Astrocyte (in vitro differentiated cells and primary cell): Measurements from ENCODE around the gene ME3. TPM values are rescaled to one million over a fixed set of nuclear protein-coding genes. Genes with fewer than 3 reads are reported as not detected.

Experiments
- DNase-seq: peaks from one replicate; pipeline ENCODE4 v3.0.0-alpha.2; 2010; ENCODE audit warnings: low read depth
- FAIRE-seq: peaks from 2 replicates; lab custom pipeline; 2011; peaks lifted over from hg19 to GRCh38; lab: Jason Lieb, UNC
- H2AFZ ChIP-seq: 2 replicates; pipeline ENCODE4 v1.6.0; 2012; ENCODE audit warnings: low read depth, low read length, inconsistent platforms
- H3K27ac ChIP-seq: 2 replicates; pipeline ENCODE4 v1.5.1; 2011; ENCODE audit warnings: low read depth, low read length, inconsistent platforms
- H3K27me3 ChIP-seq: 2 replicates; pipeline ENCODE4 v1.6.0; 2011; ENCODE audit warnings: low read length, inconsistent platforms; ENCODE audit not compliant: insufficient read depth
- H3K36me3 ChIP-seq: 2 replicates; pipeline ENCODE4 v1.5.1; 2011; ENCODE audit warnings: low read length, inconsistent platforms; ENCODE audit not compliant: insufficient read depth
- H3K4me1 ChIP-seq: 2 replicates; pipeline ENCODE4 v1.5.1; 2011; ENCODE audit warnings: low read length, inconsistent platforms; ENCODE audit not compliant: insufficient read depth
- H3K4me2 ChIP-seq: 2 replicates; pipeline ENCODE4 v1.6.0; 2012; ENCODE audit warnings: low read length, inconsistent platforms
- H3K4me3 ChIP-seq: 2 replicates; pipeline ENCODE4 v1.5.1; 2011; ENCODE audit warnings: low read depth, mild to moderate bottlenecking, low read length, inconsistent platforms; ENCODE audit not compliant: insufficient read depth
- H3K79me2 ChIP-seq: 2 replicates; pipeline ENCODE4 v1.6.0; 2012; ENCODE audit warnings: mild to moderate bottlenecking, low read length, inconsistent platforms; ENCODE audit not compliant: insufficient read depth
- H3K9ac ChIP-seq: 2 replicates; pipeline ENCODE4 v1.6.0; 2012; ENCODE audit warnings: mild to moderate bottlenecking, low read length, inconsistent platforms
- H3K9me3 ChIP-seq: 2 replicates; pipeline ENCODE4 v1.5.1; 2012; ENCODE audit warnings: low read depth, mild to moderate bottlenecking, low read length, inconsistent platforms; ENCODE audit not compliant: insufficient read depth
- H4K20me1 ChIP-seq: 2 replicates; pipeline ENCODE4 v1.6.0; 2012; ENCODE audit warnings: low read length, inconsistent platforms; ENCODE audit not compliant: insufficient read depth
- H3K27ac Mint-ChIP-seq: one replicate; pipeline ENCODE4 v1.8.0; 2021; ENCODE audit warnings: mild to moderate bottlenecking, mixed read lengths; ENCODE audit not compliant: unreplicated experiment
- H3K27me3 Mint-ChIP-seq: one replicate; pipeline ENCODE4 v1.8.0; 2021; ENCODE audit warnings: low read depth, mixed read lengths; ENCODE audit not compliant: unreplicated experiment
- H3K36me3 Mint-ChIP-seq: one replicate; pipeline ENCODE4 v1.8.0; 2021; ENCODE audit warnings: low read depth, mixed read lengths; ENCODE audit not compliant: unreplicated experiment
- H3K4me1 Mint-ChIP-seq: one replicate; pipeline ENCODE4 v1.8.0; 2021; ENCODE audit warnings: low read depth, mixed read lengths; ENCODE audit not compliant: unreplicated experiment
- H3K4me3 Mint-ChIP-seq: one replicate; pipeline ENCODE4 v1.8.0; 2021; ENCODE audit warnings: mild to moderate bottlenecking, moderate library complexity, mixed read lengths; ENCODE audit not compliant: unreplicated experiment
- H3K9me3 Mint-ChIP-seq: one replicate; pipeline ENCODE4 v1.8.0; 2021; ENCODE audit warnings: mild to moderate bottlenecking, mixed read lengths; ENCODE audit not compliant: unreplicated experiment
- EZH2 ChIP-seq: IDR thresholded peaks from 2 replicates; pipeline ENCODE4 v1.6.1; 2012; ENCODE audit warnings: mild to moderate bottlenecking, low read length, inconsistent platforms; ENCODE audit not compliant: insufficient read depth
- total RNA-seq: library from RNA; stranded (reverse); gene quantifications from 2 replicates; pipeline ENCODE4 v1.2.1, GENCODE V29; 2021
- TF ChIP-seq, protein P1 (sequence below): IDR thresholded peaks from 2 replicates; pipeline ENCODE4 v1.5.1; 2011; ENCODE audit warnings: low read depth, mild to moderate bottlenecking, inconsistent platforms, low read length, moderate library complexity; ENCODE audit not compliant: insufficient read depth

The ME3 gene
- total RNA-seq, 1 donor from 2014 or later: 28.6 TPM

DNA sequence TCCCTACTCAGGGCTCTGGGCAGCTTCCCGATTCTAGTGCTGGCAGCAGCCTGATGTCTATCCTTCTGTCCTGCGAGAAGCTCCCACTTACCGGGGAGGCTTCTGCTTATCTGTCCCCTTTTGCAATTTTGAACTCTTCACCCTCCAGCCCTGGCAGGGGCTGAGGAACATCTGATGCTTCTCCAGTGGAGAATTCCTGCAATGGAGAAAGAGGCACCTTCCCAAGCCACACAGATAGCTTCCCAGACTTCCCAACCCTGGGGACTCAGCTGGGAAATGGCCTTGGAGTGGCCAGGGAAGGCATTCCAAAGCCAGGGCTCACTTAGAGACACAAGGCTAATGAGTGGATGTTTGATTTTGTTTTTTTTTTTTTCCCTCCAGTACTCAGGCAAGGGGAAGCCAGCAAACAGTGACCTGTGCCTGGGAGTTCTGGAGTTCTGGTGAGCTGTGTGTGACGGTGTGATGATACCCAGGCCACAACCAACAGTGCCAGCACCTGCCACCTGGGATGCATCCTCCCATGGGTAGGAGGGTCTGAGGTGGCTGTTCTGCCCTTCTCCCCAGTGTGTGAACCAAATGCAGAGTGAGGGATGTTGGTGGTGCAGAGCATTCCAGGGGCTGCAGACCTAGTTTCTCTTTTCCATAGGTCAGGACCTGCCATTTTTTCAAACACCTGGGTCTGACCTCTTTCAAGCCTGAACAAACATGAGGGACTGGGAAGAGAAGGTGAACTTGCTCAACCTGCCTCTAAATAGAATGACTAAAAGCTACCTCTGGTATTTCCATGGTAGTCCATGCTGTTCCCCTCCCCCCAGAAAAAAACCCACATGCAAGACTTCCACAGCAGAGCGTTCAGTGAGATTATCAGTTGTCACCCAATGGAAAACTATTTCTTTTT, 202.7 kb downstream of the ME3 start:
- Histone ChIP-seq H4K20me1 (no peaks in the 10 kb centered on the region), H3K79me2 (no peaks in the 10 kb centered on the region), H3K9me3 (no peaks in the 10 kb centered on the region), H3K27ac (no peak overlapping the region), H3K4me1 (peaks cover 11% of the 10 kb centered on the region), H3K36me3 (no peaks in the 10 kb centered on the region), H3K4me3 (no peak overlapping the region), H3K9ac (no peak overlapping the region), H3K27me3 (no peaks in the 10 kb centered on the region), H2AFZ (no peak overlapping the region), H3K4me2 (no peak overlapping the region)
- FAIRE-seq (no peak), DNase-seq (no peak)
- no peak for TF ChIP-seq EZH2
- TF ChIP-seq, protein P1, sequence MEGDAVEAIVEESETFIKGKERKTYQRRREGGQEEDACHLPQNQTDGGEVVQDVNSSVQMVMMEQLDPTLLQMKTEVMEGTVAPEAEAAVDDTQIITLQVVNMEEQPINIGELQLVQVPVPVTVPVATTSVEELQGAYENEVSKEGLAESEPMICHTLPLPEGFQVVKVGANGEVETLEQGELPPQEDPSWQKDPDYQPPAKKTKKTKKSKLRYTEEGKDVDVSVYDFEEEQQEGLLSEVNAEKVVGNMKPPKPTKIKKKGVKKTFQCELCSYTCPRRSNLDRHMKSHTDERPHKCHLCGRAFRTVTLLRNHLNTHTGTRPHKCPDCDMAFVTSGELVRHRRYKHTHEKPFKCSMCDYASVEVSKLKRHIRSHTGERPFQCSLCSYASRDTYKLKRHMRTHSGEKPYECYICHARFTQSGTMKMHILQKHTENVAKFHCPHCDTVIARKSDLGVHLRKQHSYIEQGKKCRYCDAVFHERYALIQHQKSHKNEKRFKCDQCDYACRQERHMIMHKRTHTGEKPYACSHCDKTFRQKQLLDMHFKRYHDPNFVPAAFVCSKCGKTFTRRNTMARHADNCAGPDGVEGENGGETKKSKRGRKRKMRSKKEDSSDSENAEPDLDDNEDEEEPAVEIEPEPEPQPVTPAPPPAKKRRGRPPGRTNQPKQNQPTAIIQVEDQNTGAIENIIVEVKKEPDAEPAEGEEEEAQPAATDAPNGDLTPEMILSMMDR: no peak
- no peaks in the 10 kb centered on the region for H3K27me3 Mint-ChIP-seq
- peaks cover 21% of the 10 kb centered on the region for H3K4me1 Mint-ChIP-seq
- H3K27ac Mint-ChIP-seq: no peak overlapping the region
- peaks cover 14% of the 10 kb centered on the region for H3K36me3 Mint-ChIP-seq
- H3K9me3 Mint-ChIP-seq: no peaks in the 10 kb centered on the region
- no peak overlapping the region for H3K4me3 Mint-ChIP-seq

DNA sequence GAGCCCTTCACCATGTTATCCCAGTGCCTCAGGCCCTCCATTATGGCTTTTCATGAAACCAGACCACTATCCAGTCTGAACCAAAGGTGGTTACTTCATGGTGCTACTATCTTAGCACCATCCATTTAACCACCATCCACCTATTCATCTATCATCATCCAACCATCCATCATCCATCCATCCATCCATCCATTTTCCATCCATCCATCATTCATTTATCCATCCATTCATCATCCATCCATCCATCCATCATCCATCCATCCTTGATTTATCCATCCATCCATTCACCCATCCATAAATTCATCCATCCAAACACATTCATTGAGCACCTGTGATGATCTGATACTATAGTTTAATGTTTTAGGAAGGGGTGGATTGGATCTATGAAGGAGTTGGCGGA, 204.2 kb downstream of the ME3 start:
- Histone ChIP-seq H3K36me3 (no peaks in the 10 kb centered on the region), H3K9me3 (no peaks in the 10 kb centered on the region), H3K9ac (no peak overlapping the region), H3K27ac (no peak overlapping the region), H3K79me2 (no peaks in the 10 kb centered on the region), H3K27me3 (no peaks in the 10 kb centered on the region), H3K4me2 (no peak overlapping the region), H3K4me3 (no peak overlapping the region), H2AFZ (no peak overlapping the region), H3K4me1 (no peaks in the 10 kb centered on the region), H4K20me1 (no peaks in the 10 kb centered on the region)
- Mint-ChIP-seq H3K27me3 (no peaks in the 10 kb centered on the region), H3K9me3 (no peaks in the 10 kb centered on the region), H3K4me3 (no peak overlapping the region), H3K36me3 (peaks cover 15% of the 10 kb centered on the region), H3K27ac (no peak overlapping the region), H3K4me1 (peaks cover 27% of the 10 kb centered on the region)
- no peak for FAIRE-seq
- TF ChIP-seq, protein P1: no peak
- TF ChIP-seq EZH2: no peak
- DNase-seq: no peak
